HEK293 (cell line): ENCODE data around the gene C9orf78.

ENCODE experiments used
- BCL11A ChIP-seq: fragments of 450-650 bp; formaldehyde crosslinking; IDR thresholded peaks from 2 replicates; pipeline ENCODE4 v1.5.1; 2016; ENCODE audit warnings: low read depth, missing biosample characterization, missing genetic modification characterization
- EGR2 ChIP-seq: fragments of 450-650 bp; formaldehyde crosslinking; IDR thresholded peaks from 2 replicates; pipeline ENCODE4 v1.5.1; 2016; ENCODE audit warnings: low read depth, missing biosample characterization, missing genetic modification characterization
- GLI4 ChIP-seq: fragments of 450-650 bp; formaldehyde crosslinking; IDR thresholded peaks from 2 replicates; pipeline ENCODE4 v1.5.1; 2016; ENCODE audit warnings: missing biosample characterization, missing genetic modification characterization
- KLF9 ChIP-seq: fragments of 450-650 bp; formaldehyde crosslinking; IDR thresholded peaks from 2 replicates; pipeline ENCODE4 v1.5.1; 2016; ENCODE audit warnings: missing biosample characterization, missing genetic modification characterization, low read depth
- MEIS1 ChIP-seq: sonication (generic); formaldehyde crosslinking; IDR thresholded peaks from 2 replicates; pipeline ENCODE4 v1.8.1; 2022; ENCODE audit warnings: missing genetic modification reagents, mild to moderate bottlenecking, borderline replicate concordance
- MYNN ChIP-seq: fragments of 450-650 bp; formaldehyde crosslinking; IDR thresholded peaks from 2 replicates; pipeline ENCODE4 v1.5.1; 2016; ENCODE audit warnings: missing biosample characterization, missing genetic modification characterization, borderline replicate concordance
- OSR2 ChIP-seq: fragments of 450-650 bp; formaldehyde crosslinking; IDR thresholded peaks from 2 replicates; pipeline ENCODE4 v1.5.1; 2016; ENCODE audit warnings: missing biosample characterization, missing genetic modification characterization
- SP2 ChIP-seq: fragments of 450-650 bp; formaldehyde crosslinking; IDR thresholded peaks from 2 replicates; pipeline ENCODE4 v1.5.1; 2016; ENCODE audit warnings: missing biosample characterization, missing genetic modification characterization
- SP7 ChIP-seq: fragments of 450-650 bp; formaldehyde crosslinking; IDR thresholded peaks from 2 replicates; pipeline ENCODE4 v1.5.1; 2016; ENCODE audit warnings: missing biosample characterization, missing genetic modification characterization
- TCF7L2 ChIP-seq: IDR thresholded peaks from 2 replicates; pipeline ENCODE4 v1.6.1; 2011; ENCODE audit warnings: low read depth, mild to moderate bottlenecking, inconsistent platforms, low read length, moderate library complexity, borderline replicate concordance
- TRIM28 ChIP-seq: IDR thresholded peaks from 2 replicates; pipeline ENCODE4 v1.6.1; 2011; ENCODE audit warnings: low read length, control low read depth, borderline replicate concordance
- ZBTB17 ChIP-seq: fragments of 450-650 bp; formaldehyde crosslinking; IDR thresholded peaks from 2 replicates; pipeline ENCODE4 v1.5.1; 2016; ENCODE audit warnings: missing biosample characterization, missing genetic modification characterization
- ZBTB21 ChIP-seq: fragments of 450-650 bp; formaldehyde crosslinking; IDR thresholded peaks from 2 replicates; pipeline ENCODE4 v1.5.1; 2017; ENCODE audit warnings: missing biosample characterization, missing genetic modification characterization
- ZNF146 ChIP-seq: fragments of 450-650 bp; formaldehyde crosslinking; IDR thresholded peaks from 2 replicates; pipeline ENCODE4 v1.5.1; 2016; ENCODE audit warnings: missing biosample characterization, missing genetic modification characterization
- ZNF16 ChIP-seq: fragments of 450-650 bp; formaldehyde crosslinking; IDR thresholded peaks from 2 replicates; pipeline ENCODE4 v1.5.1; 2016; ENCODE audit warnings: low read depth, missing biosample characterization, missing genetic modification characterization
- ZNF211 ChIP-seq: fragments of 450-650 bp; formaldehyde crosslinking; IDR thresholded peaks from 2 replicates; pipeline ENCODE4 v1.5.1; 2016; ENCODE audit warnings: low read depth, missing biosample characterization, missing genetic modification characterization
- ZNF274 ChIP-seq, 2 experiments: fragments of 200-500 bp in 1 of 2; fragments of 450-650 bp in 1 of 2; sonication (Bioruptor generic) in 1 of 2; formaldehyde crosslinking in 1 of 2; IDR thresholded peaks; 2 replicates each; pipeline versions ENCODE4 v1.5.1 to v1.6.1; 2014 to 2016; ENCODE audit warnings: borderline replicate concordance in 1 of 2, inconsistent platforms in 1 of 2, low read length in 1 of 2, missing biosample characterization in 1 of 2, missing genetic modification characterization in 1 of 2
- ZNF335 ChIP-seq: fragments of 450-650 bp; formaldehyde crosslinking; conservative IDR thresholded peaks from 2 replicates; pipeline ENCODE4 v1.5.1; 2016; ENCODE audit warnings: missing biosample characterization, missing genetic modification characterization
- ZNF341 ChIP-seq: fragments of 450-650 bp; formaldehyde crosslinking; IDR thresholded peaks from 2 replicates; pipeline ENCODE4; 2016; ENCODE audit warnings: low read depth, missing biosample characterization, missing genetic modification characterization
- ZNF621 ChIP-seq: fragments of 450-650 bp; formaldehyde crosslinking; IDR thresholded peaks from 2 replicates; pipeline ENCODE4 v1.5.1; 2017; ENCODE audit warnings: missing biosample characterization, missing genetic modification characterization
- ZNF629 ChIP-seq: fragments of 450-650 bp; formaldehyde crosslinking; IDR thresholded peaks from 2 replicates; pipeline ENCODE4 v1.5.1; 2017; ENCODE audit warnings: missing biosample characterization, missing genetic modification characterization
- ZNF654 ChIP-seq: fragments of 450-650 bp; formaldehyde crosslinking; IDR thresholded peaks from 2 replicates; pipeline ENCODE4 v1.5.1; 2016; ENCODE audit warnings: low read depth, missing biosample characterization, missing genetic modification characterization
- ZNF670 ChIP-seq: fragments of 450-650 bp; formaldehyde crosslinking; IDR thresholded peaks from 2 replicates; pipeline ENCODE4 v1.5.1; 2016; ENCODE audit warnings: missing biosample characterization, missing genetic modification characterization, low read depth
- ZNF701 ChIP-seq: fragments of 450-650 bp; formaldehyde crosslinking; IDR thresholded peaks from 2 replicates; pipeline ENCODE4 v1.5.1; 2016; ENCODE audit warnings: missing biosample characterization, missing genetic modification characterization
- ZNF791 ChIP-seq: fragments of 450-650 bp; formaldehyde crosslinking; IDR thresholded peaks from 2 replicates; pipeline ENCODE4 v1.5.1; 2016; ENCODE audit warnings: missing biosample characterization, missing genetic modification characterization
- TF ChIP-seq, protein P1 (sequence below): fragments of 450-650 bp; formaldehyde crosslinking; IDR thresholded peaks from 2 replicates; pipeline ENCODE4 v1.5.1; 2016; ENCODE audit warnings: missing biosample characterization, missing genetic modification characterization
- TF ChIP-seq, protein P2 (sequence below): fragments of 450-650 bp; formaldehyde crosslinking; IDR thresholded peaks from 2 replicates; pipeline ENCODE4 v1.5.1; 2016; ENCODE audit warnings: missing biosample characterization, missing genetic modification characterization
- TF ChIP-seq, protein P3 (sequence below): fragments of 450-650 bp; formaldehyde crosslinking; IDR thresholded peaks from 2 replicates; pipeline ENCODE4; 2016; ENCODE audit warnings: missing biosample characterization, missing genetic modification characterization
- TF ChIP-seq, protein P4 (sequence below): fragments of 450-650 bp; formaldehyde crosslinking; IDR thresholded peaks from 2 replicates; pipeline ENCODE4 v1.5.1; 2016; ENCODE audit warnings: missing biosample characterization, missing genetic modification characterization
- TF ChIP-seq, protein P5 (sequence below): fragments of 450-650 bp; formaldehyde crosslinking; IDR thresholded peaks from 2 replicates; pipeline ENCODE4 v1.5.1; 2017; ENCODE audit warnings: missing biosample characterization, missing genetic modification characterization

Gene C9orf78

DNA sequence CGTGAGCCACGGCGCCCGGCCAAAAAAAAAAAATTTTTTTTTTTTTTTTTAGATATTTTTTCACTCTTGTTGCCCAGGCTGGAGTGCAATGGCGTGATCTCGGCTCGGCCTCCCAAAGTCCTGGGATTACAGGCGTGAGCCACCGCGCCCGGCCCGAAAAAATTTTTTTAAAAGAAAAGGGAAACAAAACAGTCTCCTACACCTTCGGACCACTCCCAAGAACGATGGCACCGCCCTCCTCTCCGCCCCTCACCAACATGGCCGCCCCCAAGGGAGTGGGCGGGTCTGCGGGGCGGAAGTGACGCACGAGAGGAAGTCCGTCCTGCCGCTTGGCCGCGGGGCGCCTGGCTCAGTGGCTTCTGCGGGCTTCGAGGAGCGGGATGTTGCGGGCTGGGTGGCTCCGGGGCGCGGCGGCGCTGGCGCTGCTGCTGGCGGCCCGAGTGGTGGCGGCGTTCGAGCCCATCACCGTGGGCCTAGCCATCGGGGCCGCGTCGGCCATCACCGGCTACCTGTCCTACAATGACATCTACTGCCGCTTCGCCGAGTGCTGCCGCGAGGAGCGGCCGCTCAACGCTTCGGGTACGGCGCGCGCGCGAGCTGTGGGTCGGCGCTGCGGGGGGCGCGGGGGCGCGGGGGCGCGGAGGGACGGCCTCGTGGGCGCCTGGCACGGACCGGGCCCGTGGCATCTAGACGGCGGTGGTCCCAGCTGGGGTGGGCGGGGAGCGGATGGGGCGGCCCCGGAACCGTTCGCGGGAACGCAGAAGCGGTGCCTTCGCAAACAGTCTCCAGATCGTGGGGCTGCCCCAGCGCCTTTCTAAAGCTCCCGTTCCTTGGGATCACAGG lies 32.0 kb downstream of the C9orf78 start, which contains the start of gene TOR1B (continued):
- no peak for TF ChIP-seq ZBTB21
- no peak for TF ChIP-seq ZNF146 (tag by site-specific recombination)
- peak; percentile 55; the same call in 1 of the 2 replicates for TF ChIP-seq ZBTB17 (tag by site-specific recombination)
- TF ChIP-seq TCF7L2 = no peak
- TF ChIP-seq ZNF791 (tag by site-specific recombination) = no peak
- TF ChIP-seq, protein P1, sequence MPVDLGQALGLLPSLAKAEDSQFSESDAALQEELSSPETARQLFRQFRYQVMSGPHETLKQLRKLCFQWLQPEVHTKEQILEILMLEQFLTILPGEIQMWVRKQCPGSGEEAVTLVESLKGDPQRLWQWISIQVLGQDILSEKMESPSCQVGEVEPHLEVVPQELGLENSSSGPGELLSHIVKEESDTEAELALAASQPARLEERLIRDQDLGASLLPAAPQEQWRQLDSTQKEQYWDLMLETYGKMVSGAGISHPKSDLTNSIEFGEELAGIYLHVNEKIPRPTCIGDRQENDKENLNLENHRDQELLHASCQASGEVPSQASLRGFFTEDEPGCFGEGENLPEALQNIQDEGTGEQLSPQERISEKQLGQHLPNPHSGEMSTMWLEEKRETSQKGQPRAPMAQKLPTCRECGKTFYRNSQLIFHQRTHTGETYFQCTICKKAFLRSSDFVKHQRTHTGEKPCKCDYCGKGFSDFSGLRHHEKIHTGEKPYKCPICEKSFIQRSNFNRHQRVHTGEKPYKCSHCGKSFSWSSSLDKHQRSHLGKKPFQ (tag by site-specific recombination) = no peak
- TF ChIP-seq TRIM28 = no peak
- TF ChIP-seq ZNF621 (tag by site-specific recombination) = no peak
- peak; percentile 98 for TF ChIP-seq ZNF335 (tag by site-specific recombination)
- no peak for TF ChIP-seq BCL11A (tag by site-specific recombination)
- TF ChIP-seq KLF9 = peak; percentile 94
- TF ChIP-seq, protein P2, sequence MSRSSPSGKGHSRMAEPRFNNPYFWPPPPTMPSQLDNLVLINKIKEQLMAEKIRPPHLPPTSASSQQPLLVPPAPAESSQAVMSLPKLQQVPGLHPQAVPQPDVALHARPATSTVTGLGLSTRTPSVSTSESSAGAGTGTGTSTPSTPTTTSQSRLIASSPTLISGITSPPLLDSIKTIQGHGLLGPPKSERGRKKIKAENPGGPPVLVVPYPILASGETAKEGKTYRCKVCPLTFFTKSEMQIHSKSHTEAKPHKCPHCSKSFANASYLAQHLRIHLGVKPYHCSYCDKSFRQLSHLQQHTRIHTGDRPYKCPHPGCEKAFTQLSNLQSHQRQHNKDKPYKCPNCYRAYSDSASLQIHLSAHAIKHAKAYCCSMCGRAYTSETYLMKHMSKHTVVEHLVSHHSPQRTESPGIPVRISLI (tag by site-specific recombination) = peak; percentile 97
- no peak for TF ChIP-seq OSR2 (tag by site-specific recombination)
- no peak for TF ChIP-seq ZNF274 (IDR thresholded peaks at IDR 0.05; ENCODE audit: low read length)
- no peak for TF ChIP-seq ZNF274 (tag by site-specific recombination; IDR thresholded peaks at IDR 0.05; ENCODE audit: borderline replicate concordance)
- peak; percentile 87 for TF ChIP-seq SP2 (tag by site-specific recombination)
- TF ChIP-seq MYNN (tag by site-specific recombination) = no peak
- TF ChIP-seq, protein P3, sequence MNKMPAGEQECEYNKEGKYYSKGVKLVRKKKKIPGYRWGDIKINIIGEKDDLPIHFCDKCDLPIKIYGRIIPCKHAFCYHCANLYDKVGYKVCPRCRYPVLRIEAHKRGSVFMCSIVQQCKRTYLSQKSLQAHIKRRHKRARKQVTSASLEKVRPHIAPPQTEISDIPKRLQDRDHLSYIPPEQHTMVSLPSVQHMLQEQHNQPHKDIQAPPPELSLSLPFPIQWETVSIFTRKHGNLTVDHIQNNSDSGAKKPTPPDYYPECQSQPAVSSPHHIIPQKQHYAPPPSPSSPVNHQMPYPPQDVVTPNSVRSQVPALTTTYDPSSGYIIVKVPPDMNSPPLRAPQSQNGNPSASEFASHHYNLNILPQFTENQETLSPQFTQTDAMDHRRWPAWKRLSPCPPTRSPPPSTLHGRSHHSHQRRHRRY (tag by site-specific recombination) = no peak
- peak; percentile 67; the same call in 1 of the 2 replicates for TF ChIP-seq SP7 (tag by site-specific recombination)
- TF ChIP-seq EGR2 = peak; percentile 73
- TF ChIP-seq GLI4 (tag by site-specific recombination) = no peak
- no peak for TF ChIP-seq ZNF654 (tag by site-specific recombination)
- peak; percentile 64 for TF ChIP-seq ZNF629
- no peak for TF ChIP-seq ZNF211 (tag by site-specific recombination)
- TF ChIP-seq ZNF16 (tag by site-specific recombination) = no peak
- TF ChIP-seq MEIS1 (CRISPR knock-in tag) = no peak
- TF ChIP-seq, protein P4, sequence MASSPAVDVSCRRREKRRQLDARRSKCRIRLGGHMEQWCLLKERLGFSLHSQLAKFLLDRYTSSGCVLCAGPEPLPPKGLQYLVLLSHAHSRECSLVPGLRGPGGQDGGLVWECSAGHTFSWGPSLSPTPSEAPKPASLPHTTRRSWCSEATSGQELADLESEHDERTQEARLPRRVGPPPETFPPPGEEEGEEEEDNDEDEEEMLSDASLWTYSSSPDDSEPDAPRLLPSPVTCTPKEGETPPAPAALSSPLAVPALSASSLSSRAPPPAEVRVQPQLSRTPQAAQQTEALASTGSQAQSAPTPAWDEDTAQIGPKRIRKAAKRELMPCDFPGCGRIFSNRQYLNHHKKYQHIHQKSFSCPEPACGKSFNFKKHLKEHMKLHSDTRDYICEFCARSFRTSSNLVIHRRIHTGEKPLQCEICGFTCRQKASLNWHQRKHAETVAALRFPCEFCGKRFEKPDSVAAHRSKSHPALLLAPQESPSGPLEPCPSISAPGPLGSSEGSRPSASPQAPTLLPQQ (tag by site-specific recombination) = no peak
- TF ChIP-seq ZNF670 = no peak
- no peak for TF ChIP-seq ZNF341 (tag by site-specific recombination)
- TF ChIP-seq ZNF701 (tag by site-specific recombination) = no peak
- TF ChIP-seq, protein P5, sequence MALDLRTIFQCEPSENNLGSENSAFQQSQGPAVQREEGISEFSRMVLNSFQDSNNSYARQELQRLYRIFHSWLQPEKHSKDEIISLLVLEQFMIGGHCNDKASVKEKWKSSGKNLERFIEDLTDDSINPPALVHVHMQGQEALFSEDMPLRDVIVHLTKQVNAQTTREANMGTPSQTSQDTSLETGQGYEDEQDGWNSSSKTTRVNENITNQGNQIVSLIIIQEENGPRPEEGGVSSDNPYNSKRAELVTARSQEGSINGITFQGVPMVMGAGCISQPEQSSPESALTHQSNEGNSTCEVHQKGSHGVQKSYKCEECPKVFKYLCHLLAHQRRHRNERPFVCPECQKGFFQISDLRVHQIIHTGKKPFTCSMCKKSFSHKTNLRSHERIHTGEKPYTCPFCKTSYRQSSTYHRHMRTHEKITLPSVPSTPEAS (tag by site-specific recombination) = no peak
